HG02678 (cell line): Measurements from ENCODE around the gene PTGS2.

Source experiments
- ATAC-seq: cut with Tn5 transposase; IDR thresholded peaks from one replicate; pipeline ENCODE4 v1.9.1; 2021; ENCODE audit warnings: mild to moderate bottlenecking, moderate library complexity; ENCODE audit not compliant: unreplicated experiment

Gene PTGS2

DNA sequence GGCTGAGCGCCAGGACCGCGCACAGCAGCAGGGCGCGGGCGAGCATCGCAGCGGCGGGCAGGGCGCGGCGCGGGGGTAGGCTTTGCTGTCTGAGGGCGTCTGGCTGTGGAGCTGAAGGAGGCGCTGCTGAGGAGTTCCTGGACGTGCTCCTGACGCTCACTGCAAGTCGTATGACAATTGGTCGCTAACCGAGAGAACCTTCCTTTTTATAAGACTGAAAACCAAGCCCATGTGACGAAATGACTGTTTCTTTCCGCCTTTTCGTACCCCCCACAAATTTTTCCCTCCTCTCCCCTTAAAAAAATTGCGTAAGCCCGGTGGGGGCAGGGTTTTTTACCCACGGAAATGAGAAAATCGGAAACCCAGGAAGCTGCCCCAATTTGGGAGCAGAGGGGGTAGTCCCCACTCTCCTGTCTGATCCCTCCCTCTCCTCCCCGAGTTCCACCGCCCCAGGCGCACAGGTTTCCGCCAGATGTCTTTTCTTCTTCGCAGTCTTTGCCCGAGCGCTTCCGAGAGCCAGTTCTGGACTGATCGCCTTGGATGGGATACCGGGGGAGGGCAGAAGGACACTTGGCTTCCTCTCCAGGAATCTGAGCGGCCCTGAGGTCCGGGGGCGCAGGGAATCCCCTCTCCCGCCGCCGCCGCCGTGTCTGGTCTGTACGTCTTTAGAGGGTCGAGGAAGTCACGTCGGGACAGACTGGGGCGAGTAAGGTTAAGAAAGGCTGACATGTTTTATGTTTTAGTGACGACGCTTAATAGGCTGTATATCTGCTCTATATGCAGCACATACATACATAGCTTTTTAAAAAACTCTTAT is at the start of gene PTGS2:
PTGS2 (minus strand) TSS at position 179 of the 817 bp plus-strand sequence; CDS start at position 46, 133 bp downstream.
- ATAC-seq: peak; percentile 86

DNA sequence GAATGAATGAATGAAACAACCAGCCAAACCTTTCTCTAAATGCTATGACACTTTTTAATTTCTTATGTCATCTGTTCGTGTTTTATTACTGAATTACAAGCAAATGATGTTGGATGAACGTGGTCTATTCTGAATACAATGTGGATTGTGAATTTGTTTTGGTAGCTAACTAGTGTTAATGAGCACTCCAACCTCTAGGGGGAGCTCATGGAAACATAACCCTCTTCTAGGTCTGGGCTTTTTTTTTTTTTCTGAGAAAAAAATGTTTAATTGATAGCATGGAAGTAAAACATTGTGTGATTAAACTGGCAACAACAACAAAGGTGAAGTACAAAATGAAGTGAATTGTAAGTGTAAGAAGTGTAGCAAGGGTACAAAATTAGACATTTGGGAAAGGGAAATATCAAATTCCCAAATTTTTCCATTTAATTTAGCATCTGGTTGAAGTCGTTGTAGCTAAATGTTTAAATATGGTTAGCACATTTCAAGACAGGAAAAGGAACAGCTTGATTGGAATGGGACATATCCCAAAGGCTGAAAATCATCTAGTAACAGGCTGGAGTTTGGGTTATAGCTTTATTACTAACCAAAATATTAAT is 42.6 kb upstream of the PTGS2 start:
- peak; percentile 79 for ATAC-seq

DNA sequence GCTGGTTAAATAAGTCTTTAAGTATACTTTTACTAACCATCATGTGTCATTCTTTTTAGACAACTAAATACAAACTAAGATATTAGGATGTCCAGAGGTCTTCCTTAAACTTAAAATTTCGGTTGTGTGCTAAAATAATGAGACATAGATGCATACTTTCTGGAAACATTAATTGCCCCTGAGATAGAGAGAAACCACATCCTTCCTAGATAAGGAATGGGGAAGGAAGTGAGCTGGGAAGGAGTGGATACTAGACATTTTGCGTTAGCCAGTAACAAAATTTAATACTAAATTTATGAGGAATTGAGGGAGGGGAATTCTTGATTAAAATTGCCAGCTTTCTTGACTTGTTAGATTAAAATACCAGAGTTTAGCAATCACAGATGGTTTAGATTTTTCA is 37.1 kb upstream of the PTGS2 start:
- ATAC-seq: no peak

DNA sequence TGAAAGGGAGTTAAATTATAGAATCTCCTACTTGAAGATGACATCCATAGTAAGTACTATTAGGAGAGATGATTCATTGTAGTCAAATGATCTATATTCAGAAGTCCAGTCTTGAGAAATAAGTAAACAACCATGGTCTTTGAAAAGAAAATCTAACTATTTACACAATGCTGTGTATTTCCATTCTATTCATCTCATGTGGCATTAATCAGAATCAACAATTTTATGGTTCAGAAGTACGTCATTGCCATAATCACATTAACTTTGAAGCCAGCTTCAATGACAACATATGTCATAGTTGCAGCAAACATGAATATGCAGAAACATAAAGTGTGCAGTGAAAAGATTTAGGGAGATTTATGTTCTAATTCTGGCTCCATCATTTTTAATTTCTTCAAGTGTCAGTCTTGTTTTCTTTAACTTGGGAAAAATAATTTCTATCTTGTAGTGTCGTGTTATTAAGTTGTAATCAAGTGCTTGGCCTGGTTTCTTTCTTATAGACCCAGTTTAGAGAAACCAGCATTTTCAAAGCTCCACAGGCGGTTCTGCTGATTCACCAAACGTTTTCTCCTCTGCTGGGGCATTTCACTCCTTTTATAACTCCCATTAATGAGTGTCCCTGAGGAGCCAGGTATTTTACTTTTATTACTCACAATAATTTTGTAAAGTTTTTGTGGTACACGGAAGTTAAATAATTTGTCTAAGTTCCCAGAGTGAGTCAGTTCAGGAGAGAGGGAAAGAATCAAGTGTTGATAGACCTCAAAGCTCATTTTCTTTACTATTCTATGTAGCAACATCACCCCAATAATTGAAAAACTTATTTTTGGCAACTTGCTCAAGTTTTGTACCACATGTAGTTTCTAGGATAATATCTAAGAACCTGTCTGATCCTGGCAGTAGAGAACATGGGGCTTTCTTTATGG is 35.9 kb upstream of the PTGS2 start:
- no peak for ATAC-seq

DNA sequence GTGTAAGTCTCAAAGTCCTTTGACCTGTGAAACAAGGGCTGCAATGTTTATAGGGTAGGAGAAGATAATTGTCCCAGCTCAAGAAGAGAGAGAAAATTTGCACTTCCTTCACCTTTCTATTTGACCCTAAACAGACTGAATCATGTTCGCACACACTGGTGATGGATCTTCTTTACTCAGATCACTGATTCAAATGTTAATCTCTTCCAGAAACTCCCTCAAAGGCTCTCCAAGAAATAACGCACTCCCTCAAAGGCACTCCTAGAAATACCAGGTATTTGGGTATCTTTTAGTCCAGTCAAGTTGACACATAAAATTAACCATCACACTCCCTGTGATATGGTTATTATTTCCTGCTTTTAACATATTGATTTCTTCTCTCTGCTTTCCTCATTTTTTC is 30.5 kb upstream of the PTGS2 start:
- no peak for ATAC-seq

DNA sequence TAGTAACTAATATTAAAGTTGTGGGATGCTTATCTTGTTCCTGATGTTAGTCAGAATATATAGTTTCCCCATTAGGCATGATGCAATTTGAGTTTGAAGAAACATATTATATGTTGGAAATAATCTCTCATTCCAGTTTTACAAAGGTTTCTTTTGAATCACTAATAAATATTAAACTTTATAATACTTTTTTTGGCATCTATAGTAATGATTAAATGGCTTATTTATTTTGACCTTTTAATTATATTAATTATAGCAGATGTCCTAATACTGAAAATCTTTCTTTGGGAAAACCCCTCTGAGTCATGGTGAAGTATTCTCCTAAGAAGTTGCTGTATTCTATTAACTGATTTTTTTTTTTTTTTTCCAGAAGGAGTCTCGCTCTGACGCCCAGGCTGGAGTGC is 28.5 kb upstream of the PTGS2 start:
- ATAC-seq: no peak

DNA sequence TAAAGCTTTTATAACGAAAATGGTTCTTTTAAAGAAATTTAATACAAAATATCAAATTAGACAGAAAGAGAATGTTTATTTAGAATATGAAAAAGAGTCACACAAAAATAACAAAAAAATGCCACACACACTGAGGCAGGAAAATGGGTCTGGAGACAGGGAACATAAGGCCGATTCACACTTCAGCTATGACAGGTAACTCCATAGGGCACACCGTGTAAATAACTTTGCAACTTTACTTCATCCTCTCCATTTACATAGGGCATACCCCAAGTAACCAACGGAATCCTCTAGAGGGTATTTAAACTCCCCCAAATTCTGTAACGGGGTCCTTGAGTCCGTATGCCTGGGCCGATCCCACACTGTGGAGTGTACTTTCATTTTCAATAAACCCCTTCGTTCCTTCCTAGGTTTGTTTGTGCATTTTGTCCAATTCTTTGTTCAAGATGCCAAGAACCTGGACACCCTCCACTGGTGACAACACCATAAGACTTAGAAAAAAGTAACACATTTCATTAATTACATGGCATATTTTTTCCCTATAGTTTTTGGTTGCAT is 23.1 kb upstream of the PTGS2 start:
- ATAC-seq: no peak

DNA sequence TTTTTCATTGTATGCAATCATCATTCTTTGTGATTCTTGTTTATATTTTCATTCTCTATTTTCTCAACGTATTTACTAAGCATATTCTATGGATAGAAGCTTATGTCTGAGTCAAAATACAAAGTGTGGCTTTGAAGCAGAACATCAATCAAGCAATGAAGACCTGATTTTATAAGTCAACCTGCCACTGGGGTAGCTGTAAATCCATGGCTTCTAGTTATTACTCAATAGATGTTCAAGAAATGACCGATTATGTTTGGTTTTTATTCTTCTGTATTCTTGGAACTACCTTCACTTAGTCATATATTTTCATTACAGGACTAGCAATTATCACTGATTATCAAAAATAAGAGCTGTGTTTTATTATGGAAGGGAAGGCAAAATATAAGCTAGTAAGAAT is 20.5 kb upstream of the PTGS2 start:
- no peak for ATAC-seq

DNA sequence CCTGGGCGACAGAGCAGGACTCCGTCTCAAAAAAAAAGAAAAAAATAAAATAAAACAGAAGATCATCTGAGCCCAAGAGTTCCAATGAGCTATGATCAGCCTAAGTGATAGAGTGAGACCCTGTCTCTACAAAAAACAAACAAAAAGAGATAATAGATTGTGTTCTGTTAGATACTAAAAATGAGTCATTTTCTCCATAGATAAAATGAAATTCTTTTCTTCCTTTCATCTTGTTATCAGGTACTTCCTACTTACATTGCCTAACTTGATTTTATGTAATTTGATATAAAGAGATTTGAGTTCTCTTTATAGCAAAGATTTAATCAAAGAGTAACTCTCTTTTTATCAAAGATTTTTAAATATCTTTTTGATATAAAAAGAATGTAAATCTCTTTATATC is 19.3 kb upstream of the PTGS2 start:
- ATAC-seq: no peak

DNA sequence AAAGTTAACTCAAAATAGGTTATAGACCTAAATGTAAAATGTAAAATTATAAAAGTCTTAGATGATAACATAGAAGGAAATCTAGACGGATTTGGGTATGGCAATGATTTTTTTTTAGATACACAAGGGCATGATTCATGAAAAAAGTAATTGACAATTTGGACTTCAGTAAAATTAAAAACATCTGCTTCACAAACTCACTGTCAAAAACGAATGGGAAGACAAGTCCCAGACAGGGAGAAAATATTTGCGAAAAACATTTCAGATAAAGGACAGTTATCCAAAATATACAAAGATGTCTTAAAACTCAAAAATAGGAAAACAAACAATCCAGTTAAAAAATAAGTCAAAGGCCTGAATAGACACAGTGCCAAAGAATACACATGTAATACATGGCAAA is 9.7 kb upstream of the PTGS2 start:
- no peak for ATAC-seq

DNA sequence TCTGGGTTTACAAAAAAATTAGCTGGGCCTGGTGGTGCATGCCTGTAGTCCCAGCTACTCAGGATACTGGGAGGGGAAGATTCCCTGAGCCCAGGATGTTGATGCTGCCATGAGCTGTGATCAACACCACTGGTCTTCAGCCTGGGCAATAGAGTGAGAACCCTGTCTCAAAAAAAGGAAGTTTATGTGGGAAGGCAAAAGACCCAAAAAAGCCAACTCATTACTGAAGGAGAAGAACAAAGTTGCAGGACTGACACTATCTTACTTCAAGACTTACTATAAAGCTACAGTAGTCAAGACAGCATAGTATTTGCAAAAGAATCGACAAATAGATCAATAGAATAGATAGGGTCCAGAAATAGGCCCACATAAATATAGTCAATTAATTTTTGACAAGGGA is 9.2 kb upstream of the PTGS2 start:
- ATAC-seq: no peak

DNA sequence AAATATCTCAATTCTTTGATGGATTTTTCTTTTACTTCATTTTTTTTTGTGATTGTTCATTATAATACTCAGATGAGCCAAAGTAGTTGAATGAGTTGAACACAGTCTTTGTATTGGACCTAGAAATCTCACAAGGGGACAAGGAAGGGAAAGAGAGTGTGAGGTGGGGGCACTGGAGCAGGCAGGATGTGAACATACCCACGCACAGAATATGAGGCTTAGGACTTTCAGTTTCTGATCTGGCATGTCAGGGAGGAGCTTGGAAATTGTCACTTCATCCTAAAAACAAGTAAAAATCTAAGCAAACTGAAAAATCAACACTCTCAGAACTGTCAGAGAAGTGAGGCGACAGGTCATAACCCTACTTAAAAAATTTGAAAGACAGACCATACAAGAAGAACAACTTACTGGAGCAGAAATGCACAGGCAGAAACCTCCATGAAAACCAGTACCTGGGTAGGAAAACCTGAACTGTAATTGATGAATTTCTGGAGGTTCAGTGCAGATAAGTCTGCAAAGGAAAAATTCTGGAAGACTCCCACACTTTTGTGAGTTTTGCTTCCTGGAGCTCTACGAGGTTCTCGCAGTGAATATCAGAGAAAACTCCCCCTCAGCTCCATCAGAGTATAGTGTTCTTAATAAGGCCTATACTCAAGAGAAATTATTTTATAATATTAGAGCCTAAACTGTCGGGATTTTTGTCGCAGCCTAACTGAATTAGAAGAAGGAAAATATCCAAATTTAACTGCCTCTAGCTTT is 3.6 kb upstream of the PTGS2 start:
- ATAC-seq: no peak

DNA sequence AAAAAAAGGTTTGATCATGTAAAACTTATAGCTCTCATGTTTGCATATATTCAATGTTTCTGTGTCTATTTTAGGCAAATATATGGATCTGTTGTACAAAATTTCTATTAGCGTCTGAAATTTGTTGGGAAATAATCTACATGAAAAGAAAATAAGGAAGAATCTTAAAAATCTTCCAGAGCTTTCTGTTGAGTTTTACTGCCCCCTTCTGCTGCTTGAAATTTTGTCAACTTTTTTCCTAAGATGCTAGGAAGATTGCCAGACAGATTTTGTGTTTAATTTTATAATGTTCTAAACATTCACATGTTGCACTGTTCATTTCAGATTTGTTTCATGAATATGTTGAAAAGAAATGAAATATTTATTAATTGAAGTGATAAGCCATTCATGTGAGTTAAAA is 2.5 kb upstream of the PTGS2 start:
- no peak for ATAC-seq

DNA sequence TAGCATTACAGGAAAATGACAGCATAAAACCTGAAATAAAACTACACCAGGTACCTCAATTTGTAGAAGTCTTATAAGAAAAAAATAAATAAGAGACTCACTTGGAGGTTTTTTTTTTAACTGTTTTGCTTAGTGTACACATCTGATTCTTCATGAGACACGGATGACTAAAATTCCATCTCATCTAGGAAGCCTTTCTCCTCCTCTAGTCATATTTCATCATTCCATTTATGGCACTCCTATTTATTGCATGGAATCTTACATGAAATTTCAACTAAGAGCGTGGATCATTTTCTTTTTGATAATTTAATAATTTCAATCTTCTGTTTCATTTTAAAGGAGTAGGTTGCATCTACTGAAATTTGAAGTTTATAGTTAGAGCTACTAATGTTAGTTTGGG is 1.6 kb upstream of the PTGS2 start:
- no peak for ATAC-seq

DNA sequence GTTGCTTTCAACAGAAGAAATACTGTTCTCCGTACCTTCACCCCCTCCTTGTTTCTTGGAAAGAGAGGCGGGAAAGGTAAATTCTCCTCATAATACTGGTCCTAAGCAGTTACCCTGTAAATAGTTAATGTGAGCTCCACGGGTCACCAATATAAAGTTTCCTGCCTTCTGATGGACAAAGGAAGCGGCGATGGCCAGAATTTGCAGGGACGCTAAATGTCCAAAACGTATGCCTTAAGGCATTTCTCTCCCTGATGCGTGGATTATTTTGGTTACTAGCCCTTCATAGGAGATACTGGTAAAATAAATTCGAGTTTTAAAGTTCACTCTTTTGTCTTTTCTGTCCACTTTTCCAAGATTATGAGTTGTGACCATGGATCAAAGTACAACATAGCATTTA is 898 bp upstream of the PTGS2 start:
- ATAC-seq: no peak

DNA sequence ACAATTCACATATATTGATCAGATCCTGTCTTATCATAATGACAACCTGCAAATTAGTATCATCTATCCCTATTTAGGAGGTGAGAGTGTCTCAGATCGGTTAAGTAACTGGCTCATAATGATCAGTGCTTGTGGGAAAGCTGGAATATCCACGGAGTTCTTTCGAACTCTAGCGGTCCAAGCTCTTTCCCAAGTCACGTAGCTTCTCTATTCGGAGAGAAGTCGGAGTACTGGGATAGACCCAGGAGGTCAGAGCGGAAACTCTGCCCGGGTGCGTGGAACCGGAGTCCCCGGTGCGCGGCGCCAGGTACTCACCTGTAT is 339 bp downstream of the PTGS2 start:
- ATAC-seq: no peak

DNA sequence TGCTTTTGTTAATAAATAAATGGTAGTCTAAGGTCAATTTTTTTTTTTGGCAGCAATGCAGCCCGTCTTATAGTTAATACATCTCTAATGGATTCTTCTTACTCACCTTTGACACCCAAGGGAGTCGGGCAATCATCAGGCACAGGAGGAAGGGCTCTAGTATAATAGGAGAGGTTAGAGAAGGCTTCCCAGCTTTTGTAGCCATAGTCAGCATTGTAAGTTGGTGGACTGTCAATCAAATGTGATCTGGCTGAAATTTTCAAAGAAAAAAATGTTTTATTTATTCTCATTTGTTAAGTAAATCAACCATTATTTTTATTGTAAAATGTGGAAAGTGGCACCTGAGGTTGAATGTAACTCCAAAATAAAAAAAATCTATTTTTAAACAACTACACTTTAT is 2.1 kb downstream of the PTGS2 start:
- ATAC-seq: no peak

DNA sequence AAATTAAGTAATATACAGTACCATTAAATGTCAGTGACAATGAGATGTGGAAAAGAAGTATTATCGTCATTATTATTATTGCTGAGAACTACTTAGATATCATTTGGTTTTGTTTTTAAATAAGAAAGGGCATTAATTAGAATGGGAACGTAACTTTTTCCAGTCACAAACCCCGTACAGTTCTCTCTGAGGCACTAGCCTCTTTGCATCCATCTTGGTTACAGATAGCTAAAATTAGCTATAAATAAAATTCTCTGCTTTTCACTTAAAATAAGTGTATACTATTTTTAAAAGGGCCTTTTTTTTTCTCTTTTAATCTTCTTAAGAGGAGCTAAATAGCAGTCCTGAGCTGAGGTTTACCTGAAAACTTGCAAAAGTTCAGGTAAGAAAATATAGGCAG is 7.6 kb downstream of the PTGS2 start:
- ATAC-seq: no peak

DNA sequence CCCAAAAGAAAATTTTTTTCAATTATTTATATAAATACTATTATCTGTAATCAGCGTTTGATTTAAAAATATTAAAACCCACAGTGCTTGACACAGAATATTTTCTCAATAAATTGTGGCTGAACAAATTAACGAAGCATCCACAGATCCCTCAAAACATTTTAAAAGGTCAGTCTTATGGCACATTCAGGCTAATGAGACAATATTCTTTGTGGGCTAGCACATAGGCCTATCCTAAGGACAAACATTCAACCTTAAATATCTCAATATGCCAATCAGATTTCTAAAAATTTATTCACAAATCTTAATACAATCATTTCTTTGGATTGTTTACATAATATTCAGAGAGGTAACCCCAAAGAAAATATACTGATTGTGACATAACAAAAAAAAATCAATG is 8.1 kb downstream of the PTGS2 start:
- no peak for ATAC-seq

DNA sequence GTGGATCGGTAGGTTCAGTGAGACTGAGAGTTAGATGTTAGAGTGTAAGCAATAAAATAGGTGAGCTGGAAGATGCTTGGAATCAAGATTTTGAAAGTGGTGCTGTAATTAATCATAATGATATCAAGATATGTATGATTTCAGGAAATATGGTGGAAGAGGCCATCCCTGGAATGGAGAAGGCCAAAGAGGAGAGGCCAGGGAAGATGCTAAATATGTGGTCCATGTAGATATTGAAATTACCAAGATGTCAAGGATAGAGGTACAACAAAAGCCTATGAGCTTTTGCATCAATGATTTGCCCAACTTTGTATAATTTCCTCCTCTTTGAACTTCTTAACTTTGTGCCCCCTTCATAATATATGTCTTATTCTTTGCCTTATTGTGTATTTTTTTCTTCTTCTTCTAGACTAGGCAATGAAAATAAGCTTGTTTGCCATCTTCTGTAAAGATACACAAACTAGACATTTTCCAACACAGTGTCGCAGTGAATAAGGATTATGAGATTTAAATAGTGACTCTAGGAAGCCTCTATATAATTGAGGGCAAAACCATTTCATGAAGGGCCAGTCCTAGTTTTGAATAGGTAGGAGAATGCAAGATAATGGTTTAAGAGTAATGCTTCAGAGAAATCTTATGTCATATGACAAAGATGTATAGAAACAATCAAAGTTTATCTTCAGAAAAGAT is 8.9 kb downstream of the PTGS2 start:
- no peak for ATAC-seq
